Measurements from ENCODE around the gene GAB1.

GRCh38 chr4:143397335-143397734, 60.7 kb downstream of the GAB1 start:
- TF ChIP-seq POLR2A (IDR thresholded peaks at IDR 0.05), result no peak
- TF ChIP-seq CTCF (IDR thresholded peaks at IDR 0.05), result no peak
